Vagina (tissue), 2 donors: ENCODE measurements around the gene FCAR.

Experiments
- CTCF ChIP-seq, 3 experiments: fragments of 450-650 bp in 2 of 3; fragments of 200-600 bp in 1 of 3; sonication (generic) in 1 of 3; IDR thresholded peaks; one replicate each; pipeline ENCODE4 v1.5.1; 2017 to 2019; ENCODE audit warnings: antibody characterized with exemption in 3 of 3, mild to moderate bottlenecking in 2 of 3, moderate library complexity in 2 of 3
- POLR2A ChIP-seq, 2 donors: fragments of 450-650 bp; IDR thresholded peaks; one replicate each; pipeline ENCODE4 v1.6.1; 2017; ENCODE audit warnings: antibody characterized with exemption in 2 of 2, mild to moderate bottlenecking in 2 of 2, moderate library complexity in 2 of 2
- POLR2AphosphoS5 ChIP-seq, 2 donors: sonication (generic); formaldehyde crosslinking; IDR thresholded peaks; one replicate each; pipeline ENCODE4 v1.9.0; 2017; ENCODE audit warnings: antibody characterized with exemption in 2 of 2, mild to moderate bottlenecking in 2 of 2, low read depth in 1 of 2; ENCODE audit not compliant: insufficient read depth in 1 of 2

DNA sequence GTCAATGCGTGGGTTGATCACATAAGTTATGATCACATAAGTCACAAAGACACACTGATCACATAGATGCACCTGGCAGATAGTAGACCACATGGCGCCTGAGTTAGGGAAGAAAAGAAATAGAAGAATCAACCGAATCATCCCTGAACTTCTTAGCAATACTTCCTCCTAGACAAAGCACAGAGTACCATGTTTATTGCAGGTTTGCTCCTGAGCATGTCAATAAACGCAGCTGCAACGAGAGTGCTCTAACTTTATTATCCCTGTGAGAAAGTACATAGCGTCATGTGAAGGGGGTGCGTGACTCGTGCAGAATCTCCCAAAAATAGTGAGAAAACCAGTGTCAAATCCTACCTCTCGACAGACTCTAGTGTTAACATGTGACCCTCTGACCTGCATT lies 49.2 kb downstream of the FCAR start:
- TF ChIP-seq POLR2AphosphoS5 (IDR thresholded peaks at IDR 0.05; ENCODE audit: insufficient read depth in 1 of 2, low read depth in 1 of 2) (no peak), POLR2A (IDR thresholded peaks at IDR 0.05) (no peak), CTCF (IDR thresholded peaks at IDR 0.05) (no peak)
